Neural cell (in vitro differentiated cells): ENCODE results near the gene SLC18A3.

ENCODE experiments used
- EZH2 ChIP-seq: fragments of 200-600, 300-800 bp; shearing (Covaris generic), sonication (generic); IDR thresholded peaks from 2 replicates; pipeline ENCODE4 v1.6.1; 2014; ENCODE audit warnings: antibody characterized with exemption, low read length, borderline replicate concordance, mild to moderate bottlenecking; ENCODE audit not compliant: insufficient read depth, poor library complexity, severe bottlenecking
- REST ChIP-seq: IDR thresholded peaks from 2 replicates; pipeline ENCODE4 v1.6.1; 2012; ENCODE audit warnings: borderline replicate concordance
- TAF1 ChIP-seq: IDR thresholded peaks from 2 replicates; pipeline ENCODE4 v1.6.1; 2012; ENCODE audit warnings: low read depth
- TF ChIP-seq, protein P1 (sequence below): fragments of 450-650 bp; IDR thresholded peaks from 2 replicates; pipeline ENCODE4 v1.5.1; 2014; ENCODE audit warnings: antibody characterized with exemption, mild to moderate bottlenecking, moderate library complexity; ENCODE audit not compliant: poor library complexity, severe bottlenecking

GRCh38 chr10:49578392-49578791 is 31.7 kb upstream of the SLC18A3 start:
- TF ChIP-seq, protein P1, sequence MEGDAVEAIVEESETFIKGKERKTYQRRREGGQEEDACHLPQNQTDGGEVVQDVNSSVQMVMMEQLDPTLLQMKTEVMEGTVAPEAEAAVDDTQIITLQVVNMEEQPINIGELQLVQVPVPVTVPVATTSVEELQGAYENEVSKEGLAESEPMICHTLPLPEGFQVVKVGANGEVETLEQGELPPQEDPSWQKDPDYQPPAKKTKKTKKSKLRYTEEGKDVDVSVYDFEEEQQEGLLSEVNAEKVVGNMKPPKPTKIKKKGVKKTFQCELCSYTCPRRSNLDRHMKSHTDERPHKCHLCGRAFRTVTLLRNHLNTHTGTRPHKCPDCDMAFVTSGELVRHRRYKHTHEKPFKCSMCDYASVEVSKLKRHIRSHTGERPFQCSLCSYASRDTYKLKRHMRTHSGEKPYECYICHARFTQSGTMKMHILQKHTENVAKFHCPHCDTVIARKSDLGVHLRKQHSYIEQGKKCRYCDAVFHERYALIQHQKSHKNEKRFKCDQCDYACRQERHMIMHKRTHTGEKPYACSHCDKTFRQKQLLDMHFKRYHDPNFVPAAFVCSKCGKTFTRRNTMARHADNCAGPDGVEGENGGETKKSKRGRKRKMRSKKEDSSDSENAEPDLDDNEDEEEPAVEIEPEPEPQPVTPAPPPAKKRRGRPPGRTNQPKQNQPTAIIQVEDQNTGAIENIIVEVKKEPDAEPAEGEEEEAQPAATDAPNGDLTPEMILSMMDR, result no peak
- TF ChIP-seq EZH2 (no peak), TAF1 (no peak), REST (no peak)
